ENCODE results near the gene SUSD1.

DNA sequence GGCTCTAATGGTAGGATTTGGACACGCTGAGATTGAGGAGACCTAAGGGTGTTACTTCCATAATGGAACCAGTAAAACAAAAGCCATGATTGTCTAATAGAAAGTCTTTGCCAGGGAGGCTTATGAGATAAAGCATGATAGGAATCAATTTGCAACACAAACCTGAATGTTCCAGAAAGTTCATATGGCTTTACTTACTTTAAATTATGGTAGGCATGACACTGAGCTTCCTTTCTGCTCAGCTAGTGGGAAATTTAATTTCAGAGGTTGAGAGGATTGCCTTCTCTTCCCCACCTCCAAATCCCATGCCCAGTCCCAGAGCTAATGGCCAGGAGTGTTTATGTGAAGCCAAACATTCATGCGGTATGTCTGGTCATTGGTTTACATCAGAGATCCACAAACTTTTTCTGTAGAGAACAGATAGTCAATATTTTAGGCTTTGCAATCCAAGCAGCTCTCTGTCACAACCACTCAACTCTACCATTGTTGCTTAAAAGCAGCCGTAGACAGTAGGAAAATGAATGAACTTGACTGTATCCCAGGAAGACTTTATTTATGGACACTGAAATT lies 164.0 kb downstream of the SUSD1 start:
- no peak for TF ChIP-seq POLR2AphosphoS5 (IDR thresholded peaks at IDR 0.05; ENCODE audit: low read depth, low read length)
- TF ChIP-seq, protein P1, sequence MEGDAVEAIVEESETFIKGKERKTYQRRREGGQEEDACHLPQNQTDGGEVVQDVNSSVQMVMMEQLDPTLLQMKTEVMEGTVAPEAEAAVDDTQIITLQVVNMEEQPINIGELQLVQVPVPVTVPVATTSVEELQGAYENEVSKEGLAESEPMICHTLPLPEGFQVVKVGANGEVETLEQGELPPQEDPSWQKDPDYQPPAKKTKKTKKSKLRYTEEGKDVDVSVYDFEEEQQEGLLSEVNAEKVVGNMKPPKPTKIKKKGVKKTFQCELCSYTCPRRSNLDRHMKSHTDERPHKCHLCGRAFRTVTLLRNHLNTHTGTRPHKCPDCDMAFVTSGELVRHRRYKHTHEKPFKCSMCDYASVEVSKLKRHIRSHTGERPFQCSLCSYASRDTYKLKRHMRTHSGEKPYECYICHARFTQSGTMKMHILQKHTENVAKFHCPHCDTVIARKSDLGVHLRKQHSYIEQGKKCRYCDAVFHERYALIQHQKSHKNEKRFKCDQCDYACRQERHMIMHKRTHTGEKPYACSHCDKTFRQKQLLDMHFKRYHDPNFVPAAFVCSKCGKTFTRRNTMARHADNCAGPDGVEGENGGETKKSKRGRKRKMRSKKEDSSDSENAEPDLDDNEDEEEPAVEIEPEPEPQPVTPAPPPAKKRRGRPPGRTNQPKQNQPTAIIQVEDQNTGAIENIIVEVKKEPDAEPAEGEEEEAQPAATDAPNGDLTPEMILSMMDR (IDR thresholded peaks at IDR 0.05) = no peak
- TF ChIP-seq TCF7L2 (IDR thresholded peaks at IDR 0.05; ENCODE audit: low read depth, low read length) = no peak
- TF ChIP-seq, protein P2, sequence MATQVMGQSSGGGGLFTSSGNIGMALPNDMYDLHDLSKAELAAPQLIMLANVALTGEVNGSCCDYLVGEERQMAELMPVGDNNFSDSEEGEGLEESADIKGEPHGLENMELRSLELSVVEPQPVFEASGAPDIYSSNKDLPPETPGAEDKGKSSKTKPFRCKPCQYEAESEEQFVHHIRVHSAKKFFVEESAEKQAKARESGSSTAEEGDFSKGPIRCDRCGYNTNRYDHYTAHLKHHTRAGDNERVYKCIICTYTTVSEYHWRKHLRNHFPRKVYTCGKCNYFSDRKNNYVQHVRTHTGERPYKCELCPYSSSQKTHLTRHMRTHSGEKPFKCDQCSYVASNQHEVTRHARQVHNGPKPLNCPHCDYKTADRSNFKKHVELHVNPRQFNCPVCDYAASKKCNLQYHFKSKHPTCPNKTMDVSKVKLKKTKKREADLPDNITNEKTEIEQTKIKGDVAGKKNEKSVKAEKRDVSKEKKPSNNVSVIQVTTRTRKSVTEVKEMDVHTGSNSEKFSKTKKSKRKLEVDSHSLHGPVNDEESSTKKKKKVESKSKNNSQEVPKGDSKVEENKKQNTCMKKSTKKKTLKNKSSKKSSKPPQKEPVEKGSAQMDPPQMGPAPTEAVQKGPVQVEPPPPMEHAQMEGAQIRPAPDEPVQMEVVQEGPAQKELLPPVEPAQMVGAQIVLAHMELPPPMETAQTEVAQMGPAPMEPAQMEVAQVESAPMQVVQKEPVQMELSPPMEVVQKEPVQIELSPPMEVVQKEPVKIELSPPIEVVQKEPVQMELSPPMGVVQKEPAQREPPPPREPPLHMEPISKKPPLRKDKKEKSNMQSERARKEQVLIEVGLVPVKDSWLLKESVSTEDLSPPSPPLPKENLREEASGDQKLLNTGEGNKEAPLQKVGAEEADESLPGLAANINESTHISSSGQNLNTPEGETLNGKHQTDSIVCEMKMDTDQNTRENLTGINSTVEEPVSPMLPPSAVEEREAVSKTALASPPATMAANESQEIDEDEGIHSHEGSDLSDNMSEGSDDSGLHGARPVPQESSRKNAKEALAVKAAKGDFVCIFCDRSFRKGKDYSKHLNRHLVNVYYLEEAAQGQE (IDR thresholded peaks at IDR 0.05; ENCODE audit: insufficient read depth in 1 of 2, low read depth in 2 of 2, low read length in 1 of 2) = no peak
